GM10847 (cell line): Measurements from ENCODE around the gene PRDM2.

Source experiments
- POLR2A ChIP-seq: IDR thresholded peaks from 2 replicates; pipeline ENCODE4 v1.6.1; 2011; ENCODE audit not compliant: insufficient read length; ENCODE audit errors: extremely low read depth

Gene PRDM2

DNA sequence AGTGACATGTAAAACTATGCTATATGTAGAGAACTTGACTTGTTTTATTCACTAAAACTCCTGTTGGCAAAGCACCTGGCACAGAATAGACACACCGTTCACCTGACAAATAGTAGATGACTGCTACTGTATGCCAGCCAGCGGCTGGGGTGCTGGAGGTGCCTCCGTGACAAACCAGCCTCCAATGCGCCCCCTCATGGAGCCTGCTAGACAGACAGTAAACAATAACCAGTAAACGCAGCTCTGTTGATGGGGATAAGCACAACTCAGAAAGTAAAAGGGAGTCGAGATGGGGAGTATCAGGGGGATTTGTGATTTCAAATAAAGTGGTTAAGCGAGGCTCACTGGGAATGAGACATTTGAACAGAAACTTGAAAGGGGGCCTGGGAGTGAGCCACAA lies 107.2 kb downstream of the PRDM2 start:
- no peak for TF ChIP-seq POLR2A

DNA sequence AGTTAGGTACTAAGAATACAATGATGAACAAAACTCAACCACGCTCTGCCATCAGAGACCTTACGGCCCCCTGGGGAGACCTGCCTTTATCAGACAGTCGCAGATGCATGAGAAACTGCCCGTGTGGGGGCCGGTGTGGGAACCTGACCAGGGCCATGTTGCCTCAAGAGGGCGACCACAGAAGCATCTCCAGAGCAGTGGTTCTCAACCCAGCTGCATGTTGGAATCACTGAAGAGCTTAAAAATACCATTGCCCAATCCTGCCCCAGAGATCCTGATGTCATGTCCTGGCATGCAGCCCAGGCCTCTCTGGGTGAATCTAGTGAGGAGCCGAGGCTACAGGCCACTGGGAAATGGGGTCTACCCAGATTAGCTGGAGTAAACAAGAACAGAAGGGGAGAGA lies 108.7 kb downstream of the PRDM2 start:
- no peak for TF ChIP-seq POLR2A

DNA sequence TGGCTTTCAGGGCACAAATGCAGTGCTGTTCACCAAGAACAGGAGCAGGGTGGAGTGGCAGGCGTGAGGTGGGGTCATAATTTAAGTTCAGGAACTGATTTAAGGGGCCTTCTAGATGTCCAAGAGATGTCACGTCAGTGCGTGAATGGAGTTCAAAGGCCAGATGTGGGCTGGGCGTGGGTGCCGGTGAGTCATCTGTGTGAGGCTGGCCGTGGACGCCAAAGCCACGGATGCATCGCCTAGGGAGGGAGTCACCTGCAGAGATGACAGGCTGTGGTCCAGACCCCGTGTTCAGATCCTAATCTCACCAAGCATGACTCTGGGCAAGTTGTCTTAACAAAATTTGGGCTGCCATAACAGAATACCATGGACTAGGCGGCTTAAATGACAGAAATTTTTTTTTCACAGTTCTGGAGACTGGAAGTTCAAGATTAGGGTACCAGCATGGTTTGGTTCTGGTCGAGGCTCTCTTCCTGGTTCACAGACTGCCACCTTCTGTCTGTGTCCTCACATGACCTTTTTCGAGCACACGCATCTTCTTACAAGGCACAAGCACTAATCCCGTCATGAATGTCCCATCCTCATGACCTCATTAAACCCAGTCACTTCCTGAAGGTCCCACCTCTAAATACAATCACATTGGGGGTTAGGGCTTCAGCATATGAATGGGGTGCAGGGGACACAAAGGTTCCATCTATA lies 109.6 kb downstream of the PRDM2 start:
- no peak for TF ChIP-seq POLR2A

DNA sequence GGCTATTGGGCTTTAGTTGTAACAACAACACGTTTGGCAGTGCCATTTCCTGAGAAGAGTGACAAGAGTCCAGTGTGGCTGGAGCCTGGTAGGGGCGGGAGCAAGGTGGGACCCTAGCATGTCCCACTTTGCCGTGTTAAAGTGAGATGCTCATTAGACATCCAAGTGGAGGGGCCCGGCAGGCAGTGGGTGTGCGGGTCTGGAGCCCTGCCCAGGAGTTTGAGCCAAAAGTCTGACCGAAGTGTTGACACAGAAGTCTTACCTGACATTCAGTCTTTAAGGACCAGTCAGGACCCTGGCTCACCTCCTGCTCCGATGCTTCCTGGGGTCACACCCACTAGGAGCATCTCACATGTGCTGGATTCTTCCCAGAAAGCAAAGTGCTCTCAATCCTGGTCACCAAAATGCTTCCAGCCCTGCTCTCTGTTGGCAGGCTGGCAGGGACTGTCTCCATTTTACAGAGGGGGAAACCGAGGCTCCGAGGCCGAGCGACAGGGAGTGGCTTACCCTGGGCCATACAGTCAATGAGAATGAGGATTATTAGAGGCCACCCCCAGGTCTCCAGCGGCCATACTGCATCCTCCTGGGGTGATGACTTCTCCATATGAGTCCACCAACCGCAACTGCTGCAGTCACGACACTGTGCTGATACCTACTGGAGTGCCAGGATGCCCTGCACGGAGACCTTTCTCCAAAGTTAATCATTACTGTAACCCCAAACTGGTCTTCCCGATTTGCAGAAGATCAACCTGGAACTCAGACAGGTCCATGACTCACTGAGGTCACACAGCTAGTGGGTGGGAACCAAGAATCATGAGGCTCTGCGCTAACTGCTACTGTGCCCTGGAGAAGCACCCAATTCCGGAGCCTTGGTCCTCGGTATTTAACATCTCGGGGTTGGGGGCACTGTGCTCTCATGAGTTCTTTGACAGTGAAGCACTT lies 112.7 kb downstream of the PRDM2 start:
- TF ChIP-seq POLR2A, result no peak

DNA sequence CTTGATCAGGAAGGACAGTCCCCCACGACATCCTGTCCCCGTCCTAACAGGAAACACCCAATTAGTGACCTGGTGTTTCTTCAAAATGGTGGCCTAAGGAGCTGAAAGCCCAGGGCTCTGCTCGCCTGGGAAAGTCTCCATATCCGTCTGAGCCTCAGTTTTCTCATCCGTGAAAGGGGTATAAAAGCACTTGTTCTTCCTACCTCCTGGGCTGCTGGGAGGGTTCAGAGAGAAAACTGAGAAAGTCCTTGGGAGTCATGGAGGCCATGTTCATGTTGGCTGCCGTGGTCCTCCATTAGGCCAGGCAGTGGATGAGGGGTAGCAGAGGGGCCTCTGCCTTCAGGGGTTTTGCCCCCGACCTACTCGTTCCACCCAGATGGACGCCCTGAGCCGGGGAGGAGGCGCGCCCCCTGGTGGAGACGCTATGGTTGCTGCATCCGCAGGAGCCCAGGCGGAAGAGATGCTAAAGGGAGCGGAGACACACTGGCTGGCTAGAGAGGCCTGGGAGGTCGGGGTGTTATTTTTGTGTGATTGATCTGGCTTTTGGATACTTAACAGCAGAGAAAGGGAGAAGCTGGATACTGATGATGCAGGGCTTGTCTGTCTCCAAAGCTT lies 113.5 kb downstream of the PRDM2 start:
- TF ChIP-seq POLR2A, result no peak

DNA sequence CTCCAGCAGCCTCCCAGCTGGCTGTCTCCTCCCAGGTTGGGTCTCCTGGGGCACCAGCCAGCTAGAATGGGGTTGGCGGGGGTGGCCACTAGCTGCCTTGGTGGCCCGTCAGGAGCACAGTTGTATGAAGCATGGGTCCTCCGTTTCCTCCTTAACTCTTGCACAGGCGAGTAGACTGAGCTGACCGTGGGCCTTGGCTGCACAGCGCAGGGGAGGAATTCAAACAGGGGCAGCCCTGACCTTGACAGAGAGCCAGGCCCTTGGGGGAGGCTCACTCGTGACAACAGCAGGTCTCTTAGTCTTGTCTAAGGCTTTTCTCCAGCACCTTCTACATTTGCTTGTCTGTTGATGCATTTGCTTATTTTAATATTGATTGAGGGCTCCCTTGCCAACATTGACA lies 114.1 kb downstream of the PRDM2 start:
- TF ChIP-seq POLR2A, result no peak

DNA sequence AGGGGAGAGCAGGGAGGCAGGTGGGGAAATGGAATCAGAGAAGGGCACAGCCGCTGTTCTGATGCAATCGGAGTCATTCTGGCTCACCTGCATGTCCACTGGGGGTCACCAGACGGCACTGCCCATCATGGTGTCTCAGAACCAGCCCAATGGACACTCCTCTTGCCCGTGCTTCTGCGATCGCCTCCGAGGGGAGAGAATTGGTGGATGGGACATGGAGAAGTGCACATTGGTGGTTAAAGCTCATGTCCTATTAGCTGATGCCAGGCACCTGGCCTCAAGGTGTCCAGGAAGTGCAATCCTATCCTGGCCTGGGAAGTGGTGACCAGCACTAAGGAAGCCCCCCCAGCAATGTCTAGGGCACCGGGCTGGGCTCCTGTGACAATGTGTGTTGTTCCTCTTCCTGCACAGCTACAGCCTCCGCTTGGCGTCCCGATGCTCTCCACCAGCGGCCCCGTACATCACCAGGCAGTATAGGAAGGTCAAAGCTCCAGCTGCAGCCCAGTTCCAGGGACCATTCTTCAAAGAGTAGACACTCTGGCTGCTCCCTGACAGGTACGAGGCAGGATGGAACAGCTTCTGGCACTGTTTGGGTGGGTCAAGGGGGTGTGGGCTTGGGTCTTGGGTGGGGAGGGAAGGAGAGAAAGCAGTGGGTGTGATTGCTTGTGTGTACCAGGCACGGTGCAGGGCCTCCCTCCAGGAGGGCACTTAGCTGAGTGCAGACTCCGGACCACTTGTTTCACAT lies 116.2 kb downstream of the PRDM2 start:
- no peak for TF ChIP-seq POLR2A

DNA sequence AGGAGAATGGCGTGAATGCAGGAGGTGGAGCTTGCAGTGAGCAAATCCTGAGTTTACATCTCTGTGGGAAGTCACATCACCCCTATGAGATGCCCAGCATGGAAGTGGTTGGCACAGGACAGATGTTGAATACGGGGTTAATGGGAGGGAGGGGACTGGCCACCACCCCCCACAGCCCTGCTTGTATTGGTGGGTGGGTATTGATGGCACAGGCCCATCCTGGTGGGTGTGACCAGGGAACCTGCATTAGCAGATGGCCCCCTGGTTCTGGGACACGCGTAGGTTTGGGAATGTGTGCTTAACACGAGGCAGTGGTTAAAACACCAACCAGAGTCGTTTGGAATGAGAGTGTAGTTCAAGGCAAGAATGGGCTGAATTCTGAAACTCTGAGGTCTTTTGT lies 117.9 kb downstream of the PRDM2 start:
- TF ChIP-seq POLR2A, result no peak

DNA sequence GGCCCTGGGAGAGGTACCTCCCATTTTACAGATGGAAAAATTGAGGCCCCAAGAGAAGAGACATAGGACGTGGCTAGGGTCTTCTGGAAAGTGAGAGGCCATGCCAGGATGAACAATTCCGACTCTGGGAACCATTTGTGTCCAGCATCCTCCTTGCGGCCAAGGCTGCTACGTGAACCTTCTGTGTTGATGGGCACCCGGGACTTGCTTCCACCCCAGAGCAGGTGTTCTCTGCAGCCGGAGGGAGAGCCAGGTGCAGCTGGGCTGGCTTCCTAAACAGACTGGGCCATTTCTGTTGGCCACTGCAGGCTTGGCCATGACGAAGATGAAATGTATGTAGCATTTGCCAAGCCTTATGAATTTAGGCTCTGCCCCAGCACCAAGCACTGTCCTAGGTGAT lies 118.9 kb downstream of the PRDM2 start:
- TF ChIP-seq POLR2A, result no peak

DNA sequence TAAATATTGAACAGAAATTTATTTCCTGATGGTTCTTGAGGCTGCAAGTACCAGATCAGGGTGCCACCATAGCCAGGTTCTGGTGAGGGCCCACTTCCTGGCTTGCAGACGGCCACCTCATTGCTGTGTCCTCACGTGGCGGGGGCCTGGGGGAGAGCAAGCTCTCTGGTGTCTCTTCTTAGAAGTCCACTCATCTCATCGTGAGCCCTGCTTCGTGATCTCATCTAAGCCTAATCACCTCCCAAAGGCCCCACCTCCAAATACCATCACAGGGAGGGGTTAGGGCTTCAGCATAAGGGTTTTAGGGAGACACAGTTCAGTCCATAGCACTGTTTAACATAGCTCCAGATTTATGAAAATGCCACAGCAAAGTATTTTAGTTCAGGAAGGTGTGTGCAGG lies 119.7 kb downstream of the PRDM2 start:
- no peak for TF ChIP-seq POLR2A

DNA sequence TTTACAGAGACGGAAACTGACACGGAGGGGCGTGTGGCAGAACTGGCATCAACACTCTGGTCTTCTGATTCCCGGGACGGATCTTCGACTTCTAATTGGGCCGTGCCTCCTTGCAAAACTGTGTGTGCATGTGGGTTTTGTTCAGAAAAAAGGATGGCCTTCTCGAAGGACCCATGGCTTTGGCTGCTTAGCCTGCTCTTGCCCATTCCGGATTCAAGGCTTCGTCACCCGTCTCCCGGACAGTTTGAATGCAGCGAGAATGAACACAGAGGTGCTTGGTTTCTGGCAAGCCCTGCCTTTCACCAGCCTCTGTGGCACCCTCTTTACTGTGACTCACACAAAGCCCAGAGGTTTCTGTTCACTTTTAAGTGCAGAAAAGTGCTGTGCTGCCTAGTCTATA lies 120.1 kb downstream of the PRDM2 start:
- no peak for TF ChIP-seq POLR2A

DNA sequence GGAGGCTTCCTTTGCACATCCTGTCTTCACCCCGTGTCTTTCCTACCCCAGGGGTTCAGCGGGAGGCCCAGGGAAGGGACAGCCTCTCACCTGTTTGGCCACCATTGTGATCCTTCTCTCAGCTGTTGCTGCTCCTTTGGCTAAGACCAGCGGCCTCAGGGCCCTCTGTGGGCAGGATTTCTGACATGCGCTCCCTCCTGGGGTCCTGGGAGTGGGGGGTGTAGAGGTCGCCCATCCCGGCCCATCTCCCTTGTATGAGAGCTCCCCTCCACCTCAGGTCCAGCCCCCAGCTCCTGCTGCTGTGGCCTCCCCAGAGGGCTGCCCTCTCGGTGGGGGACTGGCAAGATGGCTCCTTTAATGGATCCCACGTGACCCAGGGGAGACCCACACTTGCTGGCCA lies 120.5 kb downstream of the PRDM2 start:
- no peak for TF ChIP-seq POLR2A

DNA sequence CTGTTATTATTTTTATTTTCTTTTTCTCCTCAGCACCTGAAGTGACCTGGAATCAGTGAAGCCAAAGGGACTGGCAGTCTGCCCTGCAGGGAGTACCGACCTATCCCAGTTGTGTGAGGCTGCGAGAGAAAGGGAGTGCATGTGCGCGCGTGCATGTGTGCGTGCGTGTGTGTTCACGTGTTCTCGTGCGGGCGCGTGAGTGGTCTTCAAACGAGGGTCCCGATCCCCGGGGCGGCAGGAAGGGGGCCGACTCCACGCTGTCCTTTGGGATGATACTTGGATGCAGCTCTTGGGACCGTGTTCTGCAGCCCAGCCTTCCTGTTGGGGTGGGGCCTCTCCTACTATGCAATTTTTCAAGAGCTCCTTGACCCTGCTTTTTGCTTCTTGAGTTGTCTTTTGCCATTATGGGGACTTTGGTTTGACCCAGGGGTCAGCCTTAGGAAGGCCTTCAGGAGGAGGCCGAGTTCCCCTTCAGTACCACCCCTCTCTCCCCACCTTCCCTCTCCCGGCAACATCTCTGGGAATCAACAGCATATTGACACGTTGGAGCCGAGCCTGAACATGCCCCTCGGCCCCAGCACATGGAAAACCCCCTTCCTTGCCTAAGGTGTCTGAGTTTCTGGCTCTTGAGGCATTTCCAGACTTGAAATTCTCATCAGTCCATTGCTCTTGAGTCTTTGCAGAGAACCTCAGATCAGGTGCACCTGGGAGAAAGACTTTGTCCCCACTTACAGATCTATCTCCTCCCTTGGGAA lies 123.3 kb downstream of the PRDM2 start:
- no peak for TF ChIP-seq POLR2A

DNA sequence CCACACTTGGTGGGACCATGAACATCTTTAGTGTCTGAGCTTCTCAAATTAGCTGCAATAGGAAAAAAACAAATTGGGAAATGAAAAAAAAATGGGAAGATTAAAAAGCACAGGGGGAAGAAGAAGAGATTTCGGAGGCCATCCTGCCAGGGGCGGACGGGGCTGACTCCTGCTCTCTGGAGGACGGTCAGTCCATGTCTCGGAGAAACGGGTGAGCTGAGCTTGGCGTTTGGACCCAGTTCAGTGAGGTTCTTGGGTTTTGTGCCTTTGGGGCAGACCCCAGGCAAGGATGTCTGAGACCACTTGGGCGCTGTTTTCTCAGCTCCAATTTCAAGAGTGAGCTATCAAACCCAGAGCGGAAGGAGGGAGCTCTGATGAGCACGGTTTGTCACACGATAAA lies 123.9 kb downstream of the PRDM2 start:
- no peak for TF ChIP-seq POLR2A

DNA sequence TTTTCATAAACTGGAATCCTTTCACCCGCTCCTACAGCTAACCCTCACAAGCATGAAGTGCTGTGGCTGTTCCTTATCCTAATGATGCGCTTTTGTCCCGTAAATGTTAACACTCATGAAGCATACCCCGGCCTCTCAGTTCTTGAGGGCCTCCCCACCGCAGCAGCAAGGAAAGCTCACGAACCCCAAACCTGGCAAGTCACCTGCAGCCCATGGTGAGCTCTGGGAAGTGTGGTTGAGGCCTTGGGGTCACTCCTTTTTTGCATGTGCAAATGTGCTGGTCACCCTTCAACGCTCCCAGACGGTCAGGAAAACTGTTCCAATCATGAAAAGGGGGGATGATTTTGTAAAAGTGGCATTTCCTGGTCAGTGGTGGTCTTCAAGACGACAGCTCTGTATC lies 124.6 kb downstream of the PRDM2 start:
- no peak for TF ChIP-seq POLR2A
